K562 (cell line): ENCODE results near the gene CPT1A.
"Not testable (repeated sequence)": the region's sequence is repeated elsewhere in the genome, so short reads cannot be mapped to it uniquely, and the experiment has no call there.

Source experiments
- HDAC2 ChIP-seq: fragments of 450-650 bp; IDR thresholded peaks from 2 replicates; pipeline ENCODE4 v1.6.1; 2016; ENCODE audit warnings: mild to moderate bottlenecking
- SPI1 ChIP-seq: IDR thresholded peaks from 2 replicates; pipeline ENCODE4 v1.6.1; 2011; ENCODE audit warnings: low read depth, low read length, control low read depth, borderline replicate concordance
- ZNF143 ChIP-seq: sonication (generic); formaldehyde crosslinking; IDR thresholded peaks from 2 replicates; pipeline ENCODE4 v1.9.0; 2022; ENCODE audit warnings: mild to moderate bottlenecking, missing genetic modification reagents

GRCh38 chr11:68884827-68885226 is 43.1 kb upstream of the CPT1A start:
- TF ChIP-seq HDAC2; ZNF143 (CRISPR knock-in tag); SPI1: not testable (repeated sequence)
